ENCODE measurements around the gene WDR27. TPM values are rescaled to one million over a fixed set of nuclear protein-coding genes. Genes with fewer than 3 reads are reported as not detected.

WDR27 gene
- total RNA-seq, 1 donor from 2014 or later = 16.8 TPM

GRCh38 chr6:169622618-169623017, 79.2 kb downstream of the WDR27 start:
- no peaks in the 10 kb centered on the region for H3K27me3 ChIP-seq (ENCODE audit: control insufficient read depth, insufficient read depth, low read length)
- DNase-seq (ENCODE audit: low read depth) (peak; percentile 30), FAIRE-seq (peak; percentile 58)
- peaks cover 5% of the 10 kb centered on the region for H3K36me3 ChIP-seq (ENCODE audit: control insufficient read depth, insufficient read depth, low read length)
- no peak overlapping the region for H3K4me3 ChIP-seq (ENCODE audit: low read depth, low read length)
- TF ChIP-seq CTCF (IDR thresholded peaks at IDR 0.05; ENCODE audit: insufficient read depth, low read length, severe bottlenecking) = no peak

- DNase-seq (ENCODE audit: low read depth) = no peak
- peak; percentile 89 for FAIRE-seq
- Histone ChIP-seq H3K27me3 (ENCODE audit: control insufficient read depth, insufficient read depth, low read length) (no peaks in the 10 kb centered on the region), H3K36me3 (ENCODE audit: control insufficient read depth, insufficient read depth, low read length) (peaks cover 2% of the 10 kb centered on the region), H3K4me3 (ENCODE audit: low read depth, low read length) (no peak overlapping the region)
- TF ChIP-seq CTCF (IDR thresholded peaks at IDR 0.05; ENCODE audit: insufficient read depth, low read length, severe bottlenecking) = no peak
Observed at GRCh38 chr6:169621311-169621710, 80.5 kb downstream of the WDR27 start.

- Histone ChIP-seq H3K36me3 (ENCODE audit: control insufficient read depth, insufficient read depth, low read length) (peaks cover under 1% of the 10 kb centered on the region), H3K27me3 (ENCODE audit: control insufficient read depth, insufficient read depth, low read length) (no peaks in the 10 kb centered on the region), H3K4me3 (ENCODE audit: low read depth, low read length) (no peak overlapping the region)
- peak; percentile 35 for DNase-seq (ENCODE audit: low read depth)
- FAIRE-seq = no peak
- TF ChIP-seq CTCF (IDR thresholded peaks at IDR 0.05; ENCODE audit: insufficient read depth, low read length, severe bottlenecking) = no peak
Observed at GRCh38 chr6:169620171-169621130, 81.4 kb downstream of the WDR27 start.

GRCh38 chr6:169619650-169620049, 82.2 kb downstream of the WDR27 start:
- Histone ChIP-seq H3K4me3 (ENCODE audit: low read depth, low read length) (no peak overlapping the region), H3K27me3 (ENCODE audit: control insufficient read depth, insufficient read depth, low read length) (no peaks in the 10 kb centered on the region), H3K36me3 (ENCODE audit: control insufficient read depth, insufficient read depth, low read length) (no peaks in the 10 kb centered on the region)
- DNase-seq (ENCODE audit: low read depth) (peak; percentile 74), FAIRE-seq (no peak)
- no peak for TF ChIP-seq CTCF (IDR thresholded peaks at IDR 0.05; ENCODE audit: insufficient read depth, low read length, severe bottlenecking)

- Histone ChIP-seq H3K4me3 (ENCODE audit: low read depth, low read length) (no peak overlapping the region), H3K36me3 (ENCODE audit: control insufficient read depth, insufficient read depth, low read length) (no peaks in the 10 kb centered on the region), H3K27me3 (ENCODE audit: control insufficient read depth, insufficient read depth, low read length) (no peaks in the 10 kb centered on the region)
- no peak for TF ChIP-seq CTCF (IDR thresholded peaks at IDR 0.05; ENCODE audit: insufficient read depth, low read length, severe bottlenecking)
- FAIRE-seq = no peak
- DNase-seq (ENCODE audit: low read depth) = peak; percentile 55
Observed at GRCh38 chr6:169618526-169619490, 83.0 kb downstream of the WDR27 start.
